Subcutaneous abdominal adipose tissue (tissue), 5 donors: ENCODE results near the gene ARHGAP28.

Experiments
- H3K27ac ChIP-seq: one replicate; pipeline ENCODE4 v1.7.0; 2013; ENCODE audit warnings: low read depth, mild to moderate bottlenecking, inconsistent platforms, low read length, moderate library complexity
- H3K27me3 ChIP-seq, 5 donors: one replicate each; pipeline ENCODE4 v1.7.0; 2013; ENCODE audit warnings: low read length in 5 of 5, inconsistent platforms in 1 of 5; ENCODE audit not compliant: control insufficient read depth in 5 of 5, insufficient read depth in 4 of 5
- H3K36me3 ChIP-seq, 5 donors: one replicate each; pipeline ENCODE4 v1.7.0; 2013; ENCODE audit warnings: low read length in 5 of 5; ENCODE audit not compliant: control insufficient read depth in 5 of 5, insufficient read depth in 5 of 5
- H3K4me1 ChIP-seq, 5 donors: one replicate each; pipeline ENCODE4 v1.7.0; 2013; ENCODE audit warnings: low read length in 5 of 5, mild to moderate bottlenecking in 3 of 5, moderate library complexity in 1 of 5; ENCODE audit not compliant: control insufficient read depth in 5 of 5, insufficient read depth in 5 of 5
- H3K4me3 ChIP-seq, 5 donors: one replicate each; pipeline ENCODE4 v1.7.0; 2013; ENCODE audit warnings: low read length in 5 of 5, low read depth in 1 of 5
- H3K9ac ChIP-seq, 5 donors: one replicate each; pipeline ENCODE4 v1.7.0; 2013; ENCODE audit warnings: low read length in 5 of 5, mild to moderate bottlenecking in 4 of 5, moderate library complexity in 3 of 5
- H3K9me3 ChIP-seq, 5 donors: one replicate each; pipeline ENCODE4 v1.7.0; 2013; ENCODE audit warnings: low read length in 5 of 5; ENCODE audit not compliant: control insufficient read depth in 5 of 5
- donor health status: healthy.
- donor health status: healthy.
- donor health status: healthy.
- donor health status: healthy.
- donor health status: healthy.

Gene ARHGAP28

GRCh38 chr18:6731222-6731596 is 1.7 kb downstream of the ARHGAP28 start:
- H3K4me1 ChIP-seq, result peaks cover 0 to 35% (median 30%) of the 10 kb centered on the region in 5 donors
- peak overlapping the region in 4 of 5 donors; percentile 18 to 77 (median 28) for H3K4me3 ChIP-seq
- H3K27me3 ChIP-seq, result no peaks in the 10 kb centered on the region
- peak overlapping the region in 1 of 5 donors; percentile 54 for H3K9ac ChIP-seq
- H3K36me3 ChIP-seq, result no peaks in the 10 kb centered on the region
- no peaks in the 10 kb centered on the region for H3K9me3 ChIP-seq
- peak overlapping the region; percentile 51 for H3K27ac ChIP-seq

GRCh38 chr18:6732952-6733351 is 3.4 kb downstream of the ARHGAP28 start:
- H3K36me3 ChIP-seq, result no peaks in the 10 kb centered on the region
- no peaks in the 10 kb centered on the region for H3K27me3 ChIP-seq
- no peak overlapping the region for H3K9ac ChIP-seq
- H3K27ac ChIP-seq, result no peak overlapping the region
- H3K9me3 ChIP-seq, result no peaks in the 10 kb centered on the region
- no peak overlapping the region for H3K4me3 ChIP-seq
- H3K4me1 ChIP-seq, result peaks cover 0 to 35% (median 30%) of the 10 kb centered on the region in 5 donors

DNA sequence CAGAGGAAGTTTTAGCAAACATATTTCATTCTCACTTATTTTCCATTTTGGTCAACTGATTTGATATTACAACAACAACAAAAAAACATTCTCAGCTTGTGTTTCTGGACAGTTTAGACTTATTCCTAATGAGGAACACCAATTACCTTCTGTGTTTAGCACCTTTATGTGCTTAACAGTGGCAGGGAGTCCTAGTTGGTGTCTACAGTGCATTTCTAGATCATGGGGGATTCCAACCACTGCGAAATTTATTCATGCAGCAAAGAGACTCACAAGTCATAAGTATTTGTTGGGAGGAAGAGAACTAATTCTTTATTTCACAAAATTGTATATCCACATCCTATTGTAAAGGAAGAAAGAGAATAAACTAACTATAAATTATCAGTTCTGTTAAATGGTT is 4.2 kb downstream of the ARHGAP28 start:
- peak overlapping the region; percentile 53 for H3K27ac ChIP-seq
- no peaks in the 10 kb centered on the region for H3K27me3 ChIP-seq
- peak overlapping the region in 1 of 5 donors; percentile 51 for H3K9ac ChIP-seq
- no peaks in the 10 kb centered on the region for H3K36me3 ChIP-seq
- no peaks in the 10 kb centered on the region for H3K9me3 ChIP-seq
- H3K4me1 ChIP-seq, result peaks cover 0 to 33% (median 28%) of the 10 kb centered on the region in 5 donors
- no peak overlapping the region for H3K4me3 ChIP-seq

- H3K4me1 ChIP-seq, result peaks cover 0 to 31% (median 19%) of the 10 kb centered on the region in 5 donors
- no peaks in the 10 kb centered on the region for H3K9me3 ChIP-seq
- no peaks in the 10 kb centered on the region for H3K27me3 ChIP-seq
- H3K36me3 ChIP-seq, result no peaks in the 10 kb centered on the region
- no peak overlapping the region for H3K9ac ChIP-seq
- H3K27ac ChIP-seq, result peak overlapping the region; percentile 53
- peak overlapping the region in 1 of 5 donors; percentile 35 for H3K4me3 ChIP-seq
Measured at GRCh38 chr18:6734726-6735430, 5.4 kb downstream of the ARHGAP28 start.

GRCh38 chr18:6737833-6738232 is 8.3 kb downstream of the ARHGAP28 start:
- no peaks in the 10 kb centered on the region for H3K36me3 ChIP-seq
- no peak overlapping the region for H3K9ac ChIP-seq
- H3K9me3 ChIP-seq, result no peaks in the 10 kb centered on the region

GRCh38 chr18:6738622-6739021 is 9.1 kb downstream of the ARHGAP28 start:
- no peaks in the 10 kb centered on the region for H3K9me3 ChIP-seq
- no peak overlapping the region for H3K4me3 ChIP-seq
- H3K27ac ChIP-seq, result no peak overlapping the region
- H3K27me3 ChIP-seq, result no peaks in the 10 kb centered on the region
- H3K4me1 ChIP-seq, result peaks cover 4 to 26% (median 17%) of the 10 kb centered on the region in 5 donors
- H3K36me3 ChIP-seq, result no peaks in the 10 kb centered on the region
- no peak overlapping the region for H3K9ac ChIP-seq

More at GRCh38 chr18:6737833-6738232, 8.3 kb downstream of the ARHGAP28 start:
- Histone ChIP-seq H3K4me1 (peaks cover 4 to 26% (median 17%) of the 10 kb centered on the region in 5 donors), H3K27ac (no peak overlapping the region), H3K27me3 (no peaks in the 10 kb centered on the region), H3K4me3 (no peak overlapping the region)

DNA sequence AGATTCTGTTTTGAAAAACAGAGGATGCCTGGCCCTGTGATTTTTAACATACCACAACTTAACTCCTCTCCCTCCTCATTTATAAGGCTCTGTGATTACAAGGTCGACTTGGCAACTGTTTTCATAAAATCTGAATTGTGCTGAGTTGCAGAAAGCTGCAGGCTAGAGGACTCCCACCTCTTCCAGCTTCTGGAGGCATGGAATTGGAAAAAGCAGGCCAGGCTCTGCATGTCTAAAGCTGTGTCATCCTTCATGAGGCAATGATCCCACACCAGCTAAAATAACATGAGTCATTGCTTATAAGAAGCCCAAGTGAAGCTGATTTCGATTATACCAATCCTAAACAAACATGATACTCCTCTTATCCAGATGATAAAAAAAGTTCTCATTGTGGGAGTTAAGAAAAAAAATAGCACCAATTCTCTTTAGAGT is 11.7 kb downstream of the ARHGAP28 start:
- peak overlapping the region in 1 of 5 donors; percentile 53 for H3K9ac ChIP-seq
- H3K27ac ChIP-seq, result peak overlapping the region; percentile 75
- H3K4me1 ChIP-seq, result peaks cover 4 to 17% (median 14%) of the 10 kb centered on the region in 5 donors
- H3K27me3 ChIP-seq, result no peaks in the 10 kb centered on the region
- H3K4me3 ChIP-seq, result no peak overlapping the region
- H3K9me3 ChIP-seq, result no peaks in the 10 kb centered on the region
- no peaks in the 10 kb centered on the region for H3K36me3 ChIP-seq

GRCh38 chr18:6741786-6742185 is 12.3 kb downstream of the ARHGAP28 start:
- no peaks in the 10 kb centered on the region for H3K27me3 ChIP-seq
- H3K4me1 ChIP-seq, result peaks cover 4 to 17% (median 14%) of the 10 kb centered on the region in 5 donors
- no peaks in the 10 kb centered on the region for H3K9me3 ChIP-seq
- peak overlapping the region in 1 of 5 donors; percentile 53 for H3K9ac ChIP-seq
- no peak overlapping the region for H3K4me3 ChIP-seq
- H3K36me3 ChIP-seq, result no peaks in the 10 kb centered on the region
- peak overlapping the region; percentile 75 for H3K27ac ChIP-seq

- peaks cover 4 to 17% (median 14%) of the 10 kb centered on the region in 5 donors for H3K4me1 ChIP-seq
Measured at GRCh38 chr18:6743999-6744398, 14.5 kb downstream of the ARHGAP28 start.

DNA sequence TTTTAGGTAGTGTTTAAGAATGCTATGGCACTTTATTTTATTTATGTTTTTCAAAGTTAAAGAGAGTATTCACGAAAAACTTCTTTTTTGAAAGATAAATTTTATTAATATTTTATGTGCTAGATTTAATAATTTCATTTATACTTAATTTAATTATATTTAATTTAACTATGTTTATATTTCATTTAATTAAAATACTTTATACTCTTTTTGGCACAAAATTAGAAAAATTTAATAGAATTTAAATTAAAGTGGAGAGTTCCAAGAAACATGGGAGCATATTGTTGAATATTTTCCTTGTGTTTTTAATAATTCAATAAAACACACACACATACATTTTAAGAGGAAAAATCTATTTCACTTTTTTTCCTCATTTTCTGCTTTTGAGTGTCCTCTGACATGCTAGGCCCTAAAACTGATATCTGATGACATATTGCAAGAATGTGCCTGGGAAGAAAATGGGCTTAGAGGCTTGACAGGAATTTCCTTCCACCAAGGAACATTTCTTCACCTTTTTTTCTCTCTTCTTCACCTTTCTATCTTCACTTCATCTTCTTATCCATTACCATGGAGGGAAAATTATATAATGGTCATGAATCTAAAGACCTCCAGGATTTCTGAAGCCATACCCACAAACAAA is 15.4 kb downstream of the ARHGAP28 start:
- Histone ChIP-seq H3K4me3 (no peak overlapping the region), H3K4me1 (peaks cover 4 to 17% (median 14%) of the 10 kb centered on the region in 5 donors), H3K36me3 (no peaks in the 10 kb centered on the region), H3K27me3 (no peaks in the 10 kb centered on the region), H3K27ac (no peak overlapping the region), H3K9me3 (peaks cover 0 to 2% (median 0%) of the 10 kb centered on the region in 5 donors), H3K9ac (no peak overlapping the region)

More at GRCh38 chr18:6743999-6744398, 14.5 kb downstream of the ARHGAP28 start:
- Histone ChIP-seq H3K27ac (no peak overlapping the region), H3K27me3 (no peaks in the 10 kb centered on the region), H3K9me3 (no peaks in the 10 kb centered on the region), H3K9ac (no peak overlapping the region), H3K36me3 (no peaks in the 10 kb centered on the region), H3K4me3 (no peak overlapping the region)
